Caco-2 (cell line): ENCODE results near the gene RALGPS1. TPM values are rescaled to one million over a fixed set of nuclear protein-coding genes. Genes with fewer than 3 reads are reported as not detected.

Experiments
- BruUV-seq: library from RNA; stranded (reverse); fragments of 400-500 nt; replicated peaks from 2 replicates; lab custom pipeline; 2021; lab: Mats Ljungman, UMichigan
- CTCF ChIA-PET: fragments of 300-600 bp; sonication (Branson Sonifier 250); formaldehyde crosslinking; loops from one replicate; lab custom pipeline; 2022; ENCODE audit warnings: antibody characterized with exemption; lab: Charles Lee
- POLR2A ChIA-PET: fragments of 300-600 bp; sonication (Branson Sonifier 250); formaldehyde crosslinking; loops from one replicate; lab custom pipeline; 2022; ENCODE audit warnings: antibody characterized with exemption; lab: Charles Lee
- DNase-seq, 2 experiments: peaks; one replicate each; pipeline versions ENCODE4 v3.0.0 to v3.0.0-alpha.2; 2020 to 2022
- H3K27me3 ChIP-seq: replicated peaks from 2 replicates; pipeline ENCODE4 v1.6.0; 2011; ENCODE audit warnings: low read length; ENCODE audit not compliant: control insufficient read depth, insufficient read depth
- H3K36me3 ChIP-seq: 2 replicates; pipeline ENCODE4 v1.5.1; 2011; ENCODE audit warnings: low read length; ENCODE audit not compliant: control insufficient read depth, insufficient read depth
- H3K4me1 ChIP-seq: fragments of 250-450 bp; sonication (Bioruptor Pico); 2 replicates; pipeline ENCODE4 v1.5.1; 2020; ENCODE audit warnings: mild to moderate bottlenecking
- H3K4me3 ChIP-seq: 2 replicates; pipeline ENCODE4 v1.5.1; 2011; ENCODE audit warnings: low read depth, mild to moderate bottlenecking, control low read depth, low read length
- H3K9me3 ChIP-seq: fragments of 250-450 bp; sonication (Bioruptor Pico); 2 replicates; pipeline ENCODE4 v1.5.1; 2020; ENCODE audit warnings: mild to moderate bottlenecking, moderate library complexity
- H3K27ac Mint-ChIP-seq: one replicate; pipeline ENCODE4 v1.8.0; 2022; ENCODE audit warnings: mixed read lengths; ENCODE audit not compliant: unreplicated experiment
- H3K27me3 Mint-ChIP-seq: one replicate; pipeline ENCODE4 v1.8.0; 2022; ENCODE audit warnings: mixed read lengths; ENCODE audit not compliant: insufficient read depth, unreplicated experiment
- H3K36me3 Mint-ChIP-seq: one replicate; pipeline ENCODE4 v1.8.0; 2022; ENCODE audit warnings: mild to moderate bottlenecking, mixed read lengths; ENCODE audit not compliant: insufficient read depth, unreplicated experiment
- H3K4me1 Mint-ChIP-seq: one replicate; pipeline ENCODE4 v1.8.0; 2022; ENCODE audit warnings: low read depth, mixed read lengths; ENCODE audit not compliant: unreplicated experiment
- H3K4me3 Mint-ChIP-seq: one replicate; pipeline ENCODE4 v1.8.0; 2022; ENCODE audit warnings: mild to moderate bottlenecking, moderate library complexity, mixed read lengths; ENCODE audit not compliant: unreplicated experiment
- H3K9me3 Mint-ChIP-seq: one replicate; pipeline ENCODE4 v1.8.0; 2022; ENCODE audit warnings: mixed read lengths; ENCODE audit not compliant: unreplicated experiment
- intact Hi-C: fragments of 100-400 bp; cut with micrococcal nuclease; formaldehyde crosslinking; loops from one replicate; pipeline ENCODE4 v1.10.0; 2022; ENCODE audit not compliant: unreplicated experiment
- total RNA-seq: library from RNA; stranded (reverse); gene quantifications from 2 replicates; pipeline ENCODE4 v1.2.3, GENCODE V29; 2022
- TF ChIP-seq, protein P1 (sequence below), 2 experiments: fragments of 200-600 bp in 1 of 2; IDR thresholded peaks; 1 replicate in 1 of 2; 2 replicates in 1 of 2; pipeline versions ENCODE4 v1.5.1 to v1.8.0; 2011 to 2022; ENCODE audit warnings: antibody characterized with exemption in 1 of 2, control low read depth in 1 of 2, inconsistent platforms in 1 of 2, low read depth in 1 of 2, low read length in 1 of 2, mild to moderate bottlenecking in 1 of 2, moderate library complexity in 1 of 2; ENCODE audit not compliant: insufficient read depth in 1 of 2, severe bottlenecking in 1 of 2, unreplicated experiment in 1 of 2

The RALGPS1 gene
- total RNA-seq, 1 experiment from 2014 or later = 41.5 TPM

DNA sequence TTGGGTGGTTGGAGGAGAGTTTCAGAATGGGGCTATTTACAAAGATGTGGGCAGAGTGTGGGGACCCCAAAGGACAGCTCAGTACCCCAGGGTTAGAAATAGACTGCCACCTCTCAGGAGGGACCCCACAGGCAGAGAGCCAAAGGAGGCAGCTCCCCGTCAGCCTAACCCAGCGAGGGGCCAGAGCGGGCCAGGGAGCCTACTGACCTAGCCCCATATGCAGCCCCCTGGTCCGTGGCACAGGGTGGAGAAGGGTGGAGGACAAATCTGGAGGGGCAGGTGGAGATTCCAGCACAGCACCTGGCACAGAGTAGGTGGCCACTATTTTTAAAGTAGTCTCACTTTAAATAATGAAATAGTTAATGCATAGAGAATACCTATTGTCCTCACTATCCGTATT is 275.0 kb downstream of the RALGPS1 start:
- no peak for DNase-seq
- ChIA-PET POLR2A (no interaction called here), CTCF (interaction anchor here (1.2 kb wide), 1 partner anchor 242 kb away, joined by 3 read pairs; no protein-coding TSS in a partner anchor)
- no peaks in the 10 kb centered on the region for H3K27me3 Mint-ChIP-seq
- H3K36me3 ChIP-seq = no peaks in the 10 kb centered on the region
- intact Hi-C loops = no loop called here
- no peaks in the 10 kb centered on the region for H3K36me3 Mint-ChIP-seq
- H3K4me1 ChIP-seq = peaks cover 6% of the 10 kb centered on the region
- BruUV-seq = no TSS peak
- no peak overlapping the region for H3K4me3 ChIP-seq
- H3K4me3 Mint-ChIP-seq = no peak overlapping the region
- no peaks in the 10 kb centered on the region for H3K27me3 ChIP-seq
- peaks cover 17% of the 10 kb centered on the region for H3K4me1 Mint-ChIP-seq
- TF ChIP-seq, protein P1, sequence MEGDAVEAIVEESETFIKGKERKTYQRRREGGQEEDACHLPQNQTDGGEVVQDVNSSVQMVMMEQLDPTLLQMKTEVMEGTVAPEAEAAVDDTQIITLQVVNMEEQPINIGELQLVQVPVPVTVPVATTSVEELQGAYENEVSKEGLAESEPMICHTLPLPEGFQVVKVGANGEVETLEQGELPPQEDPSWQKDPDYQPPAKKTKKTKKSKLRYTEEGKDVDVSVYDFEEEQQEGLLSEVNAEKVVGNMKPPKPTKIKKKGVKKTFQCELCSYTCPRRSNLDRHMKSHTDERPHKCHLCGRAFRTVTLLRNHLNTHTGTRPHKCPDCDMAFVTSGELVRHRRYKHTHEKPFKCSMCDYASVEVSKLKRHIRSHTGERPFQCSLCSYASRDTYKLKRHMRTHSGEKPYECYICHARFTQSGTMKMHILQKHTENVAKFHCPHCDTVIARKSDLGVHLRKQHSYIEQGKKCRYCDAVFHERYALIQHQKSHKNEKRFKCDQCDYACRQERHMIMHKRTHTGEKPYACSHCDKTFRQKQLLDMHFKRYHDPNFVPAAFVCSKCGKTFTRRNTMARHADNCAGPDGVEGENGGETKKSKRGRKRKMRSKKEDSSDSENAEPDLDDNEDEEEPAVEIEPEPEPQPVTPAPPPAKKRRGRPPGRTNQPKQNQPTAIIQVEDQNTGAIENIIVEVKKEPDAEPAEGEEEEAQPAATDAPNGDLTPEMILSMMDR (IDR thresholded peaks at IDR 0.05; ENCODE audit: insufficient read depth in 1 of 2, low read depth in 1 of 2, low read length in 1 of 2, severe bottlenecking in 1 of 2, unreplicated experiment in 1 of 2) = no peak
- H3K27ac Mint-ChIP-seq = no peak overlapping the region
- no peaks in the 10 kb centered on the region for H3K9me3 ChIP-seq
- H3K9me3 Mint-ChIP-seq = no peaks in the 10 kb centered on the region

DNA sequence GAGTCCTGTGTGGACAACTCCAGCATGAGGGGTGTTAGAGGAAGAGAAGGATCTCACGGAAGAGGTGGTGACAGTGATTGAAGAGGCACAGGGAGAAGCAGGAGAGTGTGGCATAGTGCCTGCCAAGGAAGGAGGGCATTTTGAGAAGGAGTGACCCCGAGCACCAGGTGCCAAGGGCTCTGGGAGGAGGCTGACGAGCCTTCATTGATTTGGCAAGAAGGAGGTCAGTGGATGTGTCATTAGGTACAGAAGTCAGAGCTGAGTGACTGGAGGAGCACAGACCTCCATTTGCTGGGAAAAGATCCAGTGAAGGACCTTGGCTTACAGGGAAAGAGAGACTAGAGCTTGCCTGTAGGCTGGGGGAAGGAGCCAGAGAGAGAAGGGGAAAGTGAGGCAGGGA is 278.2 kb downstream of the RALGPS1 start:
- Histone ChIP-seq H3K36me3 (no peaks in the 10 kb centered on the region), H3K4me1 (no peaks in the 10 kb centered on the region), H3K4me3 (no peak overlapping the region), H3K9me3 (no peaks in the 10 kb centered on the region), H3K27me3 (no peaks in the 10 kb centered on the region)
- Mint-ChIP-seq H3K4me3 (no peak overlapping the region), H3K9me3 (no peaks in the 10 kb centered on the region), H3K27ac (no peak overlapping the region), H3K27me3 (no peaks in the 10 kb centered on the region), H3K4me1 (peaks cover 10% of the 10 kb centered on the region), H3K36me3 (no peaks in the 10 kb centered on the region)
- no peak for DNase-seq
- POLR2A ChIA-PET = no interaction called here
- intact Hi-C loops = no loop called here
- CTCF ChIA-PET = no interaction called here
- no TSS peak for BruUV-seq
- TF ChIP-seq, protein P1 (IDR thresholded peaks at IDR 0.05; ENCODE audit: insufficient read depth in 1 of 2, low read depth in 1 of 2, low read length in 1 of 2, severe bottlenecking in 1 of 2, unreplicated experiment in 1 of 2) = no peak

DNA sequence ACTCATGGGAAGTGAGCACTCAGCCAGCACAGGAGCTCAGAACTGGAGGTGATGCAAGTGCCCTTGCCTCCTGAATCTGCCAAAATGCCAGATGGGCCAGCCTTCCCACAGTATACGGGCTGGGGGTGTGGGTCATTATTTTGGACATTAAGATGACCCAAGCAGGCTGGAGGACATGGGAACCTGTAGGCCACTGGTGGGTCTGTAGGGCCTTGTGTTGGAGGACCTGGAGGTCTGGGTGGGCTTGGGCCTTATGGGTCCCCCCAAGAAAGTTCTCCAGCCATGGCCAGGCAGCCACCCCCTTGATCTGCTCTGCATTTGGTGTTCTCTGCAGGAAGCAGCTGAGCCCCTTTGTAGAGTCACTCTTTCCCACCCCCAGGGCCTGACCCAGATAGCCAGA is 278.9 kb downstream of the RALGPS1 start:
- Histone ChIP-seq H3K9me3 (no peaks in the 10 kb centered on the region), H3K36me3 (no peaks in the 10 kb centered on the region), H3K4me1 (no peaks in the 10 kb centered on the region), H3K4me3 (no peak overlapping the region), H3K27me3 (no peaks in the 10 kb centered on the region)
- no peaks in the 10 kb centered on the region for H3K36me3 Mint-ChIP-seq
- no peak overlapping the region for H3K4me3 Mint-ChIP-seq
- intact Hi-C loops = no loop called here
- peaks cover 13% of the 10 kb centered on the region for H3K4me1 Mint-ChIP-seq
- H3K27ac Mint-ChIP-seq = no peak overlapping the region
- TF ChIP-seq, protein P1 (IDR thresholded peaks at IDR 0.05; ENCODE audit: insufficient read depth in 1 of 2, low read depth in 1 of 2, low read length in 1 of 2, severe bottlenecking in 1 of 2, unreplicated experiment in 1 of 2) = no peak
- no peaks in the 10 kb centered on the region for H3K9me3 Mint-ChIP-seq
- CTCF ChIA-PET = no interaction called here
- no peak for DNase-seq
- H3K27me3 Mint-ChIP-seq = no peaks in the 10 kb centered on the region
- BruUV-seq = no TSS peak
- POLR2A ChIA-PET = no interaction called here
